Tibial nerve (tissue), 4 donors: ENCODE results near the gene DCTPP1. TPM values are rescaled to one million over a fixed set of nuclear protein-coding genes. Genes with fewer than 3 reads are reported as not detected.
A peak's percentile ranks its signal among the peaks of the same experiment; 100 is the strongest.
"Not testable (repeated sequence)": the region's sequence is repeated elsewhere in the genome, so short reads cannot be mapped to it uniquely, and the experiment has no call there.

Experiments used
- DNase-seq, 2 donors: peaks; one replicate each; pipeline ENCODE4 v3.0.0-alpha.2; 2019; ENCODE audit warnings: low spot score in 2 of 2
- H3K27ac ChIP-seq, 4 donors: fragments of 200-600 bp; sonication (generic) in 3 of 4; one replicate each; pipeline ENCODE4 v1.5.1; 2017 to 2019; ENCODE audit warnings: mild to moderate bottlenecking in 1 of 4
- H3K27me3 ChIP-seq, 2 donors: fragments of 200-600 bp; sonication (generic) in 1 of 2; one replicate each; pipeline versions ENCODE4 v1.5.1 to v1.6.0; 2017 to 2019
- H3K36me3 ChIP-seq, 3 donors: fragments of 200-600 bp; sonication (generic); one replicate each; pipeline ENCODE4 v1.5.1; 2018 to 2019
- H3K4me1 ChIP-seq, 4 donors: fragments of 200-600 bp; sonication (generic) in 3 of 4; one replicate each; pipeline ENCODE4 v1.5.1; 2017 to 2019
- H3K4me3 ChIP-seq, 4 donors: fragments of 200-600 bp; sonication (generic) in 3 of 4; one replicate each; pipeline ENCODE4 v1.5.1; 2017 to 2019; ENCODE audit warnings: mild to moderate bottlenecking in 1 of 4, moderate library complexity in 1 of 4
- H3K9me3 ChIP-seq, 4 donors: fragments of 200-600 bp; sonication (generic) in 3 of 4; one replicate each; pipeline ENCODE4 v1.5.1; 2017 to 2019
- EP300 ChIP-seq, 2 donors: sonication (generic); formaldehyde crosslinking; IDR thresholded peaks; one replicate each; pipeline ENCODE4 v1.6.1; 2017; ENCODE audit warnings: antibody characterized with exemption in 2 of 2, mild to moderate bottlenecking in 1 of 2
- POLR2A ChIP-seq, 2 donors: fragments of 450-650 bp; IDR thresholded peaks; one replicate each; pipeline ENCODE4 v1.6.1; 2017; ENCODE audit warnings: antibody characterized with exemption in 2 of 2, mild to moderate bottlenecking in 2 of 2, moderate library complexity in 2 of 2
- WGBS, 2 donors: methylation state at CpG; one replicate each; pipeline ENCODE4 v1.1.5; 2018; 5-methylcytosine and 5-hydroxymethylcytosine counted together
- total RNA-seq, 4 donors: library from RNA; depleted of rRNA; stranded (reverse); fragments of >200 nt; gene quantifications; one replicate each; pipeline ENCODE4 v1.1.0, GENCODE V29; 2016
- TF ChIP-seq, protein P1 (sequence below), 5 experiments: fragments of 200-600 bp in 3 of 5; fragments of 450-650 bp in 2 of 5; sonication (generic) in 3 of 5; IDR thresholded peaks; one replicate each; pipeline ENCODE4 v1.5.1; 2016 to 2019; ENCODE audit warnings: antibody characterized with exemption in 5 of 5, mild to moderate bottlenecking in 3 of 5, moderate library complexity in 2 of 5

DCTPP1 gene
- total RNA-seq, 4 donors from 2014 or later: 12.1 to 20.7 (median 16.1) TPM

DNA sequence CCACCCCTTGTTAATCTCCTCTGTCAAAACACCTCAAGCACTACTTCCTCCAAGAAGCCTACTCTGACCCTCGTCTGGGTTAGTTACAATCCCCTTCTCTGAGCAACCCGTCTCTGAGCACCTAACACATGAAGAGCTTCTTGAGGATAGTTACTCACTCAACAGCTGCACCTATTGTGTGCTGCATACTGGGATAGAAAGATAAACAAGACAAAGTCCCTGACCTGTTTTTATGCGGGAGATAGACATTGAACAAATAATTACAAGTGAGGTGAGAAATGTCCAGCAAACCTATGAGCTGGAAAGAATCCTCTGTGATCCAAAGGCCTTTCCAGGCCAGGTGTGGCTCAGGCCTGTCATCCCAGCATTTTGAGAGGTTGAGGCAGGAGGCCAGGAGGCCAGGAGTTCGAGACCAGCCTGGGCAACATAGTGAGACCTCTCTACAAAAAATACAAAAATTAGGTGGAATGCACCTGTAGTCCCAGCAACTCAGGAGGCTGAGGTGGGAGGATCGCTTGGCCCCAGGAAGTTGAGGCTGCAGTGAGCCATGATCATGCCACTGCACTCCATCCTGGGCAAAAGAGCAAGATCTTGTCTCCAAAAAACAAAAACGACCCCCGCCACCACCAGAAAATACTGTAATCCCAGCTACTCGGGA is 27.9 kb downstream of the DCTPP1 start:
- Histone ChIP-seq H3K36me3 (peaks cover 0 to 16% (median 0%) of the 10 kb centered on the region in 3 donors), H3K4me1 (peaks cover 0 to 31% (median 5%) of the 10 kb centered on the region in 4 donors), H3K27ac (no peak overlapping the region), H3K9me3 (no peaks in the 10 kb centered on the region), H3K27me3 (no peaks in the 10 kb centered on the region), H3K4me3 (no peak overlapping the region)
- WGBS, 2 donors: 82 to 83% methylated on average over 8 of the region's 8 CpGs
- no peak for DNase-seq
- TF ChIP-seq EP300 (IDR thresholded peaks at IDR 0.05): no peak
- TF ChIP-seq POLR2A (IDR thresholded peaks at IDR 0.05): no peak
- TF ChIP-seq, protein P1, sequence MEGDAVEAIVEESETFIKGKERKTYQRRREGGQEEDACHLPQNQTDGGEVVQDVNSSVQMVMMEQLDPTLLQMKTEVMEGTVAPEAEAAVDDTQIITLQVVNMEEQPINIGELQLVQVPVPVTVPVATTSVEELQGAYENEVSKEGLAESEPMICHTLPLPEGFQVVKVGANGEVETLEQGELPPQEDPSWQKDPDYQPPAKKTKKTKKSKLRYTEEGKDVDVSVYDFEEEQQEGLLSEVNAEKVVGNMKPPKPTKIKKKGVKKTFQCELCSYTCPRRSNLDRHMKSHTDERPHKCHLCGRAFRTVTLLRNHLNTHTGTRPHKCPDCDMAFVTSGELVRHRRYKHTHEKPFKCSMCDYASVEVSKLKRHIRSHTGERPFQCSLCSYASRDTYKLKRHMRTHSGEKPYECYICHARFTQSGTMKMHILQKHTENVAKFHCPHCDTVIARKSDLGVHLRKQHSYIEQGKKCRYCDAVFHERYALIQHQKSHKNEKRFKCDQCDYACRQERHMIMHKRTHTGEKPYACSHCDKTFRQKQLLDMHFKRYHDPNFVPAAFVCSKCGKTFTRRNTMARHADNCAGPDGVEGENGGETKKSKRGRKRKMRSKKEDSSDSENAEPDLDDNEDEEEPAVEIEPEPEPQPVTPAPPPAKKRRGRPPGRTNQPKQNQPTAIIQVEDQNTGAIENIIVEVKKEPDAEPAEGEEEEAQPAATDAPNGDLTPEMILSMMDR (IDR thresholded peaks at IDR 0.05): no peak

DNA sequence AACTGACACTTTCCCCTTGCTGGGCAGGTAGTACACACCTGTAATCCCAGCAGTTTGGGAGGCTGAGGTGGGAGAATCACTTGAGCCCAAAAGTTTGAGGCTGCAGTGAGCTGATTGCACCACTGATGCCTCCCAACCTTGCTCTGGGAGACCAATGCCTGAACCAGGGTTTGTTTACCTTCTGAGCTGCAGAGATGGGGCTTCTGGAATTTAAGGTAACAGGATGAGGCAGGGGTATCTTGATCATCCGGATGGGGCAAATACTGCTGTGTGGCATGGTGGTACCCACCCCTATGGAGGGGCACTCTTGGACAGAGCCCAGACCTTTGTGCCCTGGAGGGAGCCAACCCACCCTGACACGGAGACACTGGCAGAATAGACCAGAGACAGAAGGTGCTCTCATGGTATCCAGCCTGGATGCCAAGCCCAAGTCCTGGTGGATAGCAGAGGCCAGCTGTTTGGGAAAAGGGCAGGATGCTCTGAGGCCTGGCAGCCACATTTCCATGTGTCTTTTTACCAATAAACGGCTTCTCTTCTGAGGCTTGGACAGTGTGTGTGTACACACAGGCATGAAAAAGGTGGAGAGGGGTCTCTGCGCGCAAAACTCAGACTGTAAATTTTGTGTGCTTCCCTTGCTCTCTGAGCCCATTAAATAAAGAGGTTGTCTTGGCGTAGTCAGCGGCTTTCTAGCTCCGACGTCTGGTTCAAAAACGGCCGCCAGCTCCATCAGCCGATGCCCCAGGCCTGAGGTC is 30.2 kb downstream of the DCTPP1 start:
- no peak for TF ChIP-seq POLR2A (IDR thresholded peaks at IDR 0.05)
- Histone ChIP-seq H3K27ac (peak overlapping the region; percentile 68 to 95 (median 85)), H3K36me3 (peaks cover 0 to 16% (median 0%) of the 10 kb centered on the region in 3 donors), H3K27me3 (no peaks in the 10 kb centered on the region), H3K4me1 (peaks cover 4 to 41% (median 16%) of the 10 kb centered on the region in 4 donors), H3K4me3 (peak overlapping the region; percentile 39 to 82 (median 75)), H3K9me3 (no peaks in the 10 kb centered on the region)
- DNase-seq: no peak
- 11% methylated on average over 12 of the region's 12 CpGs for WGBS, 2 donors

DNA sequence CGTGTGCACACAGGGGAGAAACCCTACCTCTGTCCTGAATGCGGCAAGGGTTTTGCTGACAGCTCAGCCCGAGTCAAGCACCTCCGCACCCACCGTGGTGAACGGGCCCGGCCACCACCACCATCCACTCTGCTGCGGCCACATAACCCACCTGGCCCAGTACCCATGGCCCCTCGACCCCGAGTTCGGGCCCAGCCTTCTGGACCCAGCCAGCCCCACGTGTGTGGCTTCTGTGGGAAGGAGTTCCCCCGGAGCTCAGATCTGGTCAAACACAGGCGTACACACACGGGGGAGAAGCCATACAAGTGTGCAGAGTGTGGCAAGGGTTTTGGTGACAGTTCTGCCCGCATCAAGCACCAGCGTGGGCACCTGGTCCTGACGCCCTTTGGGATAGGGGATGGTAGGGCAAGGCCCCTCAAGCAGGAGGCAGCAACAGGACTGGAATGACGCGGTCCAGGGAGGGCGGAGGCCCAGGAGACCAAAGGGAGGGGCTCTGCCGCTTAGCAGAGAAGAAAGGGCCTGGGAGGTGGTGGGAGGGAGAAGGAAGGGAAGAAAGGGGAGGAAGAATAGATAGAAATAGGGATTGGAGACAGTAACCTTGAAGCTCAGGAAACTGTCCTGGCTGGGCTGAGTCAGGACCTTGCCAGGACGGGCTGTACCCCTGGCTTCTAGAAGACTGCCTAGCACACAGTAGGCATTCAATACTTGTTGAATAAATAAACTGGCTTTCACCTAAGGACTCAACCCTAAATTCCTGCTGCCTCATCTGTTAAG is 31.0 kb downstream of the DCTPP1 start:
- DNase-seq: no peak
- peaks cover 0 to 16% (median 0%) of the 10 kb centered on the region in 3 donors for H3K36me3 ChIP-seq
- TF ChIP-seq EP300 (IDR thresholded peaks at IDR 0.05) (no peak), POLR2A (IDR thresholded peaks at IDR 0.05) (no peak)
- TF ChIP-seq, protein P1 (IDR thresholded peaks at IDR 0.05): no peak
- H3K9me3 ChIP-seq: no peaks in the 10 kb centered on the region
- H3K27ac ChIP-seq: peak overlapping the region in 2 of 4 donors; percentile 92 to 95
- no peaks in the 10 kb centered on the region for H3K27me3 ChIP-seq
- 80 to 85% methylated on average over 18 to 22 of the region's 23 CpGs for WGBS, 2 donors
- peaks cover 4 to 47% (median 18%) of the 10 kb centered on the region in 4 donors for H3K4me1 ChIP-seq
- H3K4me3 ChIP-seq: no peak overlapping the region

DNA sequence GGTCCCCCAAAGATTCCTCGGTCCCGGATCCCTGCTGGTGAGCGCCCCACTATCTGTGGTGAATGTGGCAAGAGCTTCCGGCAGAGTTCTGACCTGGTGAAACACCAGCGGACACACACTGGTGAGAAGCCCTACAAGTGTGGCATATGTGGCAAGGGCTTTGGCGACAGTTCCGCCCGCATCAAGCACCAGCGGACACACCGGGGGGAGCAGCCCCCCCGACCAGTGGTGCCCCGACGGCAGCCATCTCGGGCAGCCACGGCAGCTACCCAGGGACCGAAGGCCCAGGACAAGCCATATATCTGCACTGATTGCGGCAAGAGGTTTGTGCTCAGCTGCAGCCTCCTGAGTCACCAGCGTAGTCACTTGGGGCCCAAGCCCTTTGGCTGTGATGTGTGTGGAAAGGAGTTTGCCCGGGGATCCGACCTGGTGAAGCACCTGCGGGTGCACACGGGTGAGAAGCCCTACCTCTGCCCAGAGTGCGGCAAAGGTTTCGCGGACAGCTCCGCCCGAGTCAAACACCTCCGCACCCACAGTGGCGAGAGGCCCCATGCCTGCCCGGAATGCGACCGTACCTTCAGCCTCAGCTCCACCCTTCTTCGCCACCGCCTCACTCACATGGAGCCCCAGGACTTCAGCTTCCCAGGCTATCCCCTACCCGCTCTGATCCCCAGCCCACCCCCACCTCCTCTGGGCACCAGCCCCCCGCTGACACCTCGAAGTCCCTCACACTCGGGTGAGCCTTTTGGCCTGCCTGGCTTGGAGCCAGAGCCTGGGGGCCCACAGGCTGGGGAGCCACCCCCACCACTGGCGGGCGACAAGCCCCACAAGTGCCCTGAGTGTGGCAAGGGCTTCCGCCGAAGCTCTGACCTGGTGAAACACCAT is 31.8 kb downstream of the DCTPP1 start:
- Histone ChIP-seq H3K27me3 (no peaks in the 10 kb centered on the region), H3K36me3 (peaks cover 0 to 16% (median 0%) of the 10 kb centered on the region in 3 donors), H3K4me3 (no peak overlapping the region), H3K27ac (peak overlapping the region in 1 of 4 donors; percentile 92), H3K4me1 (peaks cover 4 to 47% (median 18%) of the 10 kb centered on the region in 4 donors), H3K9me3 (no peaks in the 10 kb centered on the region)
- no peak for DNase-seq
- WGBS, 2 donors: 86 to 90% methylated on average over 17 to 28 of the region's 42 CpGs
- TF ChIP-seq, protein P1 (IDR thresholded peaks at IDR 0.05): no peak
- TF ChIP-seq EP300 (IDR thresholded peaks at IDR 0.05) (no peak), POLR2A (IDR thresholded peaks at IDR 0.05) (no peak)

DNA sequence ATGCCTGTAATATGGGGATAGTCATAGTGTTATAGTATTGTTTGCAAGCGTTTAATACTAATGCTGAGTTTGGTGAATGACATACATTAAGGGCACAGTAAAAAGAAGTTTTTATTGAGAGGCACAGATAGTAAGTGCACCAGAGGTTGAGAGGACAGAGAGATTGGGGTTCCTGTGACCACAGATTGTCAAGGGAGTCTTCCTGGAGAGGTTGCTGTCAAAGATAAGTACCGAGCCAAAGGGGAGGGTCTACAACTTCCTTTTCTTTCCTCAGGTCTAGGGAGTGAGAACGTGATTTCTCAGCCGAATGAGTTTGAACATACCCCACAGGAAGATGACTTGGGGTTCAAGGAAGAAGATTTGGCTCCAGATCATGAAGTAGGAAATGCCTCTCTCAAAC is 32.8 kb downstream of the DCTPP1 start:
- TF ChIP-seq POLR2A (IDR thresholded peaks at IDR 0.05) (no peak), EP300 (IDR thresholded peaks at IDR 0.05) (no peak)
- TF ChIP-seq, protein P1 (IDR thresholded peaks at IDR 0.05): no peak
- 71 to 75% methylated on average over 4 of the region's 4 CpGs for WGBS, 2 donors
- Histone ChIP-seq H3K4me3 (no peak overlapping the region), H3K4me1 (peaks cover 4 to 47% (median 18%) of the 10 kb centered on the region in 4 donors), H3K9me3 (no peaks in the 10 kb centered on the region), H3K36me3 (peaks cover 0 to 16% (median 0%) of the 10 kb centered on the region in 3 donors), H3K27me3 (no peaks in the 10 kb centered on the region), H3K27ac (no peak overlapping the region)
- no peak for DNase-seq

DNA sequence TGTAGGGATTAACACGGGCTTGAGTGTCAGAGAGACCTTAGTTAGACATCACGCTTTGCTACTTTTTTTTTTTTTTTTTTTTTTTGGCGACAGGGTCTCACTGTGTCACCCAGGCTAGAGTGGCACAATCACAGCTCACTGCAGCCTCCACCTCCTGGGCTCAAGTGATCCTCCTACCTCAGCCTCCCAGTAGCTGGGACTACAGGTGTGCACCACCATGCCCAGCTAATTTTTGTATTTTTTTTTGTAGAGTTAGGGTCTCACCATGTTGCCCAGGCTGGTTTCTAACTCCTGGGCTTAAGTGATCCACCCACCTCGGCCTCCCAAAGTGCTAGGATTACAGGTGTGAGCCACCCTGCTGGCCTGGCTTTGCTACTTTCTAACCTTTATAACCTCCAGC is 33.2 kb downstream of the DCTPP1 start:
- Histone ChIP-seq H3K36me3 (peaks cover 0 to 16% (median 0%) of the 10 kb centered on the region in 3 donors), H3K4me3 (peak overlapping the region in 1 of 4 donors; percentile 94), H3K4me1 (peaks cover 4 to 47% (median 18%) of the 10 kb centered on the region in 4 donors)
- 79 to 86% methylated on average over 4 of the region's 4 CpGs for WGBS, 2 donors
- H3K27me3 ChIP-seq, DNase-seq, H3K9me3 ChIP-seq, H3K27ac ChIP-seq: not testable (repeated sequence)
